ENCODE results near the gene FAHD2B. TPM values are rescaled to one million over a fixed set of nuclear protein-coding genes. Genes with fewer than 3 reads are reported as not detected.

The FAHD2B gene
- total RNA-seq, 4 donors from 2014 or later: 18.3 to 29.8 (median 22.2) TPM

Small RNAs within 50 kb of the gene (small RNA-seq; reads per million reads assigned to genes)
- gene AC018892.1: not detected
- not detected for gene IGKV1OR2-3
- gene IGKV2OR2-2: not detected
- gene RN7SL313P: not detected

Other genes with a start within 250 kb of the FAHD2B start
- 10 to 100 TPM; 13.8 to 23.7 (median 19.5) TPM for gene ANKRD39, start 236.9 kb downstream of the FAHD2B start, total RNA-seq
- 100 to 1,000 TPM; 120 to 181 (median 147) TPM for gene SEMA4C, start 224.8 kb downstream of the FAHD2B start, total RNA-seq
- gene FAM178B, start 108.3 kb downstream of the FAHD2B start, total RNA-seq: 10 to 100 TPM in 1 of 4 donors, 1 to 10 TPM in 3; 1.9 to 14.1 (median 3.5) TPM
- gene ANKRD36, start 18.3 kb upstream of the FAHD2B start, total RNA-seq: 10 to 100 TPM; 58.0 to 65.7 (median 61.4) TPM

Data from tibial nerve (tissue), 4 donors.